K562 (cell line): ENCODE data around the gene FILIP1L. TPM values are rescaled to one million over a fixed set of nuclear protein-coding genes. Genes with fewer than 3 reads are reported as not detected.

Source experiments
- FOXA3 ChIP-seq, 2 experiments: fragments of 450-650 bp in 1 of 2; sonication (generic) in 1 of 2; formaldehyde crosslinking; IDR thresholded peaks in 1 of 2; conservative IDR thresholded peaks in 1 of 2; 2 replicates each; pipeline versions ENCODE4 v1.4.0 to v1.8.0; 2020 to 2022; ENCODE audit warnings: mild to moderate bottlenecking in 2 of 2, missing genetic modification reagents in 1 of 2
- GABPA ChIP-seq: fragments of 200-800 bp; sonication (Bioruptor generic); conservative IDR thresholded peaks from 2 replicates; pipeline ENCODE4 v1.6.1; 2016; ENCODE audit warnings: low read depth, missing genetic modification characterization, missing compliant biosample characterization
- GATA2 ChIP-seq: sonication (generic); formaldehyde crosslinking; IDR thresholded peaks from 2 replicates; pipeline ENCODE4 v1.4.0; 2020; ENCODE audit warnings: mild to moderate bottlenecking, missing genetic modification reagents
- HEY1 ChIP-seq: fragments of 250-450 bp; sonication (Bioruptor Pico); IDR thresholded peaks from 2 replicates; pipeline ENCODE4 v1.5.0; 2020; ENCODE audit warnings: mild to moderate bottlenecking, moderate library complexity, borderline replicate concordance
- MECOM ChIP-seq: fragments of 250-450 bp; sonication (Bioruptor Pico); IDR thresholded peaks from 2 replicates; pipeline ENCODE4 v1.8.0; 2022; ENCODE audit warnings: inconsistent platforms
- NCOA1 ChIP-seq: fragments of 450-650 bp; IDR thresholded peaks from 2 replicates; pipeline ENCODE4 v1.6.1; 2016; ENCODE audit warnings: low read depth
- NR3C1 ChIP-seq: sonication (generic); formaldehyde crosslinking; IDR thresholded peaks from 2 replicates; pipeline ENCODE4 v1.8.1; 2022; ENCODE audit warnings: missing genetic modification reagents
- PHF21A ChIP-seq: fragments of 450-650 bp; IDR thresholded peaks from 2 replicates; pipeline ENCODE4 v1.6.1; 2017; ENCODE audit warnings: low read depth, borderline replicate concordance
- PYGO2 ChIP-seq: fragments of 450-650 bp; IDR thresholded peaks from 2 replicates; pipeline ENCODE4 v1.6.1; 2016; ENCODE audit warnings: mild to moderate bottlenecking, missing genetic modification characterization, moderate library complexity, missing compliant biosample characterization
- RFX5 ChIP-seq: IDR thresholded peaks from 2 replicates; pipeline ENCODE4 v1.6.1; 2011; ENCODE audit warnings: low read depth, mild to moderate bottlenecking, improper control_type of control experiment, low read length
- TAF9B ChIP-seq: fragments of 450-650 bp; IDR thresholded peaks from 2 replicates; pipeline ENCODE4 v1.6.1; 2018; ENCODE audit warnings: mild to moderate bottlenecking; ENCODE audit not compliant: partially characterized antibody
- TEAD2 ChIP-seq: fragments of 450-650 bp; IDR thresholded peaks from 2 replicates; pipeline ENCODE4 v1.6.1; 2016; ENCODE audit warnings: missing genetic modification characterization, control low read depth, missing compliant biosample characterization
- TFAP4 ChIP-seq: sonication (generic); formaldehyde crosslinking; IDR thresholded peaks from 2 replicates; pipeline ENCODE4 v1.8.0; 2022; ENCODE audit warnings: missing genetic modification reagents, mild to moderate bottlenecking, moderate library complexity, borderline replicate concordance
- XRCC4 ChIP-seq: IDR thresholded peaks from one replicate; pipeline ENCODE4 v1.6.1; 2011; ENCODE audit not compliant: insufficient read depth, insufficient read length; ENCODE audit errors: extremely low read depth
- ZMIZ1 ChIP-seq, 2 experiments: fragments of 150-350 bp in 1 of 2; IDR thresholded peaks; 2 replicates each; pipeline ENCODE4 v1.6.1; 2012 to 2016; ENCODE audit warnings: low read depth in 2 of 2, low read length in 2 of 2, mild to moderate bottlenecking in 1 of 2, moderate library complexity in 1 of 2
- ZNF436 ChIP-seq: fragments of 250-450, 450-650 bp; sonication (Bioruptor Pico); formaldehyde crosslinking; IDR thresholded peaks from 2 replicates; pipeline ENCODE4 v1.7.0; 2020; ENCODE audit warnings: mild to moderate bottlenecking
- ZNF583 ChIP-seq: fragments of 250-450 bp; sonication (Bioruptor Pico); IDR thresholded peaks from 2 replicates; pipeline ENCODE4 v1.4.0; 2020
- polyA plus RNA-seq, 8 experiments: library from polyadenylated mRNA; depleted of rRNA in 4 of 8; stranded (reverse) in 5 of 8; unstranded in 3 of 8; fragments of >200 nt; fragmentation: Nextera tagmentation in 2 of 8; fragmentation: Illumina TruSeq in 1 of 8; extraction: Ambion mirVana in 2 of 8; extraction: Trizol in 1 of 8; gene quantifications; 2 replicates each; pipeline versions ENCODE4 v1.2.1 to v1.2.3, GENCODE V29; 2011 to 2014; ENCODE audit warnings: inconsistent platforms in 1 of 8, missing spikeins in 1 of 8
- total RNA-seq, 7 experiments: library from RNA; depleted of rRNA in 6 of 7; stranded (reverse); fragments of >200 nt in 6 of 7; fragmentation: Illumina TruSeq in 2 of 7; extraction: Trizol in 2 of 7; gene quantifications; 2 replicates each; pipeline versions ENCODE4 v1.2.1 to v1.2.3, GENCODE V29; 2011 to 2021; ENCODE audit warnings: low replicate concordance in 1 of 7

FILIP1L gene
- total and polyA plus RNA-seq, 9 of the 15 experiments (the other 6 are each of a cell fraction or from before 2014, with no cell fraction given): 0.50 to 2.1 (median 1.1) TPM

GRCh38 chr3:100089812-100090668, 24.3 kb downstream of the FILIP1L start (continued):
- TF ChIP-seq ZNF436 (no peak), NCOA1 (peak; percentile 34; the same call in 1 of the 2 replicates), MECOM (CRISPR knock-in tag) (no peak), PYGO2 (tag) (no peak), XRCC4 (no peak), ZMIZ1 (IDR thresholded peaks at IDR 0.05; ENCODE audit: low read depth in 2 of 2, low read length in 2 of 2) (no peak), HEY1 (CRISPR knock-in tag) (0 out of 2 replicates have a peak, but pooled peaks have one; percentile 17), NR3C1 (no peak), TEAD2 (tag) (no peak), ZNF583 (CRISPR knock-in tag) (no peak), GABPA (tag) (peak; percentile 60; the same call in 1 of the 2 replicates), TAF9B (peak; percentile 23), GATA2 (peak; percentile 76), TFAP4 (peak; percentile 68), FOXA3 (CRISPR knock-in tag; conservative IDR thresholded peaks at IDR 0.05 in 1 of 2, IDR thresholded peaks at IDR 0.05 in 1 of 2) (no peak), PHF21A (no peak), RFX5 (no peak)
